Uterus (tissue), 4 donors: ENCODE data around the gene CEACAM16. TPM values are rescaled to one million over a fixed set of nuclear protein-coding genes. Genes with fewer than 3 reads are reported as not detected.

Experiments used
- DNase-seq, 2 donors: peaks; one replicate each; pipeline ENCODE4 v3.0.0-alpha.2; 2019 to 2020
- H3K27ac ChIP-seq, 2 donors: fragments of 200-600 bp; sonication (generic); 1 replicate in 1 of 2; 2 replicates in 1 of 2; pipeline ENCODE4 v1.5.1; 2016 to 2018
- H3K27me3 ChIP-seq, 2 donors: fragments of 200-600 bp; sonication (generic); one replicate each; pipeline ENCODE4 v1.5.1; 2018 to 2019; ENCODE audit warnings: control low read depth in 1 of 2
- H3K36me3 ChIP-seq, 2 donors: fragments of 200-600 bp; sonication (generic); one replicate each; pipeline ENCODE4 v1.5.1; 2019; ENCODE audit warnings: control low read depth in 1 of 2
- H3K4me1 ChIP-seq, 2 donors: fragments of 200-600 bp; sonication (generic); one replicate each; pipeline ENCODE4 v1.5.1; 2018 to 2019; ENCODE audit warnings: control low read depth in 1 of 2
- H3K4me3 ChIP-seq, 2 donors: fragments of 200-600 bp; sonication (generic); 1 replicate in 1 of 2; 2 replicates in 1 of 2; pipeline ENCODE4 v1.5.1; 2018 to 2019; ENCODE audit warnings: mild to moderate bottlenecking in 1 of 2
- H3K9me3 ChIP-seq, 2 donors: fragments of 200-600 bp; sonication (generic); one replicate each; pipeline ENCODE4 v1.5.1; 2019; ENCODE audit warnings: control low read depth in 1 of 2
- CTCF ChIP-seq, 4 experiments: fragments of 200-600 bp in 2 of 4; fragments of 450-650 bp in 2 of 4; sonication (generic) in 2 of 4; IDR thresholded peaks; one replicate each; pipeline ENCODE4 v1.5.1; 2016 to 2019; ENCODE audit warnings: antibody characterized with exemption in 4 of 4, mild to moderate bottlenecking in 2 of 4, moderate library complexity in 1 of 4
- POLR2A ChIP-seq, 2 donors: fragments of 450-650 bp; IDR thresholded peaks; one replicate each; pipeline ENCODE4 v1.6.1; 2016; ENCODE audit warnings: antibody characterized with exemption in 2 of 2, mild to moderate bottlenecking in 1 of 2, moderate library complexity in 1 of 2
- intact Hi-C: fragments of 100-400 bp; cut with DNase I; formaldehyde crosslinking; loops from one replicate; pipeline ENCODE4 v1.15.1; 2023; ENCODE audit warnings: low total_unique reads
- total RNA-seq, 4 donors: library from RNA; depleted of rRNA in 3 of 4; stranded (reverse); fragments of >200 nt in 3 of 4; gene quantifications; one replicate each; pipeline versions ENCODE4 v1.1.0 to v1.2.4, GENCODE V29; 2014 to 2023
- donor health status: DM: yes; HTN: yes; CAD: no.

CEACAM16 gene
- total RNA-seq, 4 donors from 2014 or later, result not detected

- Histone ChIP-seq H3K9me3 (no peaks in the 10 kb centered on the region), H3K27ac (no peak overlapping the region), H3K36me3 (no peaks in the 10 kb centered on the region), H3K4me1 (no peaks in the 10 kb centered on the region), H3K4me3 (no peak overlapping the region), H3K27me3 (no peaks in the 10 kb centered on the region)
- intact Hi-C loops, result no loop called here
- no peak for TF ChIP-seq POLR2A (IDR thresholded peaks at IDR 0.05)
- no peak for TF ChIP-seq CTCF (IDR thresholded peaks at IDR 0.05)
- DNase-seq, result no peak
Observed at GRCh38 chr19:44734357-44734756, 35.4 kb downstream of the CEACAM16 start.

- intact Hi-C loops, result no loop called here
- H3K36me3 ChIP-seq, result no peaks in the 10 kb centered on the region
- H3K27ac ChIP-seq, result no peak overlapping the region
- no peaks in the 10 kb centered on the region for H3K9me3 ChIP-seq
- no peak for TF ChIP-seq CTCF (IDR thresholded peaks at IDR 0.05)
- no peak for TF ChIP-seq POLR2A (IDR thresholded peaks at IDR 0.05)
- DNase-seq, result no peak
- H3K4me1 ChIP-seq, result no peaks in the 10 kb centered on the region
- H3K27me3 ChIP-seq, result no peaks in the 10 kb centered on the region
- no peak overlapping the region for H3K4me3 ChIP-seq
Observed at GRCh38 chr19:44735011-44735410, 36.1 kb downstream of the CEACAM16 start.

- Histone ChIP-seq H3K9me3 (no peaks in the 10 kb centered on the region), H3K27ac (no peak overlapping the region), H3K4me3 (no peak overlapping the region), H3K4me1 (peaks cover 4 to 5% of the 10 kb centered on the region in 2 donors), H3K36me3 (no peaks in the 10 kb centered on the region), H3K27me3 (no peaks in the 10 kb centered on the region)
- no peak for DNase-seq
- intact Hi-C loops, result no loop called here
- TF ChIP-seq CTCF (IDR thresholded peaks at IDR 0.05) (no peak), POLR2A (IDR thresholded peaks at IDR 0.05) (no peak)
Observed at GRCh38 chr19:44737238-44738071, 38.5 kb downstream of the CEACAM16 start.

- no peak for DNase-seq
Observed at GRCh38 chr19:44738136-44738535, 39.2 kb downstream of the CEACAM16 start.

More at GRCh38 chr19:44738136-44738535, 39.2 kb downstream of the CEACAM16 start:
- H3K27me3 ChIP-seq, result no peaks in the 10 kb centered on the region
- no peak overlapping the region for H3K27ac ChIP-seq
- H3K4me1 ChIP-seq, result peaks cover 5 to 7% of the 10 kb centered on the region in 2 donors
- no peaks in the 10 kb centered on the region for H3K36me3 ChIP-seq
- no peak for TF ChIP-seq POLR2A (IDR thresholded peaks at IDR 0.05)
- TF ChIP-seq CTCF (IDR thresholded peaks at IDR 0.05), result no peak
- intact Hi-C loops, result no loop called here
- no peaks in the 10 kb centered on the region for H3K9me3 ChIP-seq
- H3K4me3 ChIP-seq, result no peak overlapping the region
